Neutrophil (primary cell): ENCODE measurements around the gene C20orf144.
"Not testable (repeated sequence)": the region's sequence is repeated elsewhere in the genome, so short reads cannot be mapped to it uniquely, and the experiment has no call there.

Source experiments
- H3K27ac ChIP-seq: fragments of 200-600 bp; sonication (generic); 2 replicates; pipeline ENCODE4 v1.5.1; 2016; ENCODE audit warnings: mild to moderate bottlenecking, moderate library complexity
- H3K27me3 ChIP-seq: fragments of 200-600 bp; sonication (generic); 2 replicates; pipeline ENCODE4 v1.6.0; 2016; ENCODE audit warnings: mild to moderate bottlenecking
- H3K36me3 ChIP-seq: fragments of 200-600 bp; sonication (generic); 2 replicates; pipeline ENCODE4 v1.5.1; 2017
- H3K4me1 ChIP-seq, 2 experiments: fragments of 200-600 bp in 1 of 2; sonication (generic) in 1 of 2; 1 replicate in 1 of 2; 2 replicates in 1 of 2; pipeline versions ENCODE4 v1.5.1 to v1.6.1; 2013 to 2016; ENCODE audit warnings: low read depth in 1 of 2, low read length in 1 of 2, mild to moderate bottlenecking in 1 of 2, moderate library complexity in 1 of 2; ENCODE audit not compliant: control insufficient read depth in 1 of 2, insufficient read depth in 1 of 2
- H3K4me3 ChIP-seq, 2 experiments: fragments of 200-600 bp in 1 of 2; sonication (generic) in 1 of 2; 1 replicate in 1 of 2; 2 replicates in 1 of 2; pipeline ENCODE4 v1.5.1; 2013 to 2016; ENCODE audit warnings: low read depth in 1 of 2, low read length in 1 of 2, mild to moderate bottlenecking in 1 of 2, moderate library complexity in 1 of 2
- H3K9me3 ChIP-seq: fragments of 200-600 bp; sonication (generic); 2 replicates; pipeline ENCODE4 v1.5.1; 2016
- CTCF ChIP-seq: fragments of 200-600 bp; sonication (generic); IDR thresholded peaks from 2 replicates; pipeline ENCODE4 v1.5.1; 2016; ENCODE audit warnings: antibody characterized with exemption

The C20orf144 gene

GRCh38 chr20:33646191-33646590, 15.9 kb upstream of the C20orf144 start:
- H3K36me3 ChIP-seq, result peaks cover 48% of the 10 kb centered on the region
- H3K27ac ChIP-seq, result no peak overlapping the region
- H3K27me3 ChIP-seq, result no peaks in the 10 kb centered on the region
- no peaks in the 10 kb centered on the region for H3K9me3 ChIP-seq
- no peak overlapping the region for H3K4me3 ChIP-seq
- no peak for TF ChIP-seq CTCF
- no peaks in the 10 kb centered on the region for H3K4me1 ChIP-seq

- H3K27me3 ChIP-seq, H3K4me3 ChIP-seq, H3K27ac ChIP-seq, H3K4me1 ChIP-seq, H3K9me3 ChIP-seq: not testable (repeated sequence)
- peaks cover 42% of the 10 kb centered on the region for H3K36me3 ChIP-seq
Measured at GRCh38 chr20:33646959-33647602, 15.0 kb upstream of the C20orf144 start.

- Histone ChIP-seq H3K27ac (no peak overlapping the region), H3K4me1 (no peaks in the 10 kb centered on the region), H3K4me3 (no peak overlapping the region), H3K9me3 (no peaks in the 10 kb centered on the region), H3K36me3 (peaks cover 42% of the 10 kb centered on the region), H3K27me3 (no peaks in the 10 kb centered on the region)
- no peak for TF ChIP-seq CTCF
Measured at GRCh38 chr20:33647603-33648395, 14.3 kb upstream of the C20orf144 start.

- Histone ChIP-seq H3K4me3 (no peak overlapping the region), H3K4me1 (no peaks in the 10 kb centered on the region), H3K27ac (no peak overlapping the region), H3K27me3 (no peaks in the 10 kb centered on the region), H3K9me3 (no peaks in the 10 kb centered on the region), H3K36me3 (peaks cover 42% of the 10 kb centered on the region)
- TF ChIP-seq CTCF, result no peak
Measured at GRCh38 chr20:33648396-33649004, 13.6 kb upstream of the C20orf144 start.

GRCh38 chr20:33649201-33649681, 12.9 kb upstream of the C20orf144 start:
- Histone ChIP-seq H3K27ac (no peak overlapping the region), H3K9me3 (no peaks in the 10 kb centered on the region), H3K4me1 (no peaks in the 10 kb centered on the region), H3K4me3 (no peak overlapping the region), H3K27me3 (no peaks in the 10 kb centered on the region), H3K36me3 (peaks cover 39% of the 10 kb centered on the region)
- no peak for TF ChIP-seq CTCF
